Kidney (tissue), 14 donors: ENCODE results near the gene PRDM16. TPM values are rescaled to one million over a fixed set of nuclear protein-coding genes. Genes with fewer than 3 reads are reported as not detected.

ENCODE experiments used
- DNase-seq, 5 donors: peaks; one replicate each; pipeline ENCODE4 v3.0.0-alpha.2; 2013 to 2020
- FAIRE-seq: peaks from 2 replicates; lab custom pipeline; 2012; peaks lifted over from hg19 to GRCh38; lab: Jason Lieb, UNC
- H3K27ac ChIP-seq, 2 donors: one replicate each; pipeline ENCODE4 v1.7.0; 2013; ENCODE audit warnings: low read depth in 2 of 2, low read length in 2 of 2, inconsistent platforms in 1 of 2
- H3K27me3 ChIP-seq: one replicate; pipeline ENCODE4 v1.7.1; 2013; ENCODE audit warnings: low read length, inconsistent platforms; ENCODE audit not compliant: control insufficient read depth, insufficient read depth
- H3K36me3 ChIP-seq, 3 donors: one replicate each; pipeline versions ENCODE4 v1.7.0 to v1.7.1; 2013; ENCODE audit warnings: low read length in 3 of 3, control low read depth in 1 of 3, inconsistent platforms in 1 of 3; ENCODE audit not compliant: insufficient read depth in 3 of 3, control insufficient read depth in 2 of 3
- H3K4me1 ChIP-seq, 3 donors: one replicate each; pipeline versions ENCODE4 v1.7.0 to v1.7.1; 2013; ENCODE audit warnings: low read length in 3 of 3, inconsistent platforms in 1 of 3, low read depth in 1 of 3; ENCODE audit not compliant: control insufficient read depth in 2 of 3, insufficient read depth in 2 of 3
- H3K4me3 ChIP-seq, 3 donors: one replicate each; pipeline versions ENCODE4 v1.7.0 to v1.8.1; 2013; ENCODE audit warnings: low read length in 3 of 3, control low read depth in 1 of 3, inconsistent platforms in 1 of 3
- H3K9ac ChIP-seq, 3 donors: one replicate each; pipeline versions ENCODE4 v1.7.0 to v1.7.1; 2013; ENCODE audit warnings: low read length in 3 of 3, control low read depth in 1 of 3, inconsistent platforms in 1 of 3
- H3K9me3 ChIP-seq, 3 donors: one replicate each; pipeline versions ENCODE4 v1.7.0 to v1.7.1; 2013; ENCODE audit warnings: low read length in 3 of 3, control low read depth in 1 of 3, inconsistent platforms in 1 of 3; ENCODE audit not compliant: control insufficient read depth in 2 of 3, insufficient read depth in 1 of 3
- CTCF ChIP-seq: IDR thresholded peaks from 3 replicates; pipeline ENCODE4 v1.5.1; 2012; ENCODE audit warnings: mild to moderate bottlenecking, moderate library complexity, borderline replicate concordance; ENCODE audit not compliant: insufficient read depth; ENCODE audit errors: extremely low read depth
- intact Hi-C: fragments of 100-400 bp; cut with DNase I; formaldehyde crosslinking; loops from one replicate; pipeline ENCODE4 v1.11.1; 2022
- polyA plus RNA-seq: library from polyadenylated mRNA; stranded (reverse); fragments of 350-450 nt; fragmentation: Illumina TruSeq; extraction: RNeasy Lipid Tissue Mini Kit (QIAGEN cat#74804); gene quantifications from one replicate; pipeline ENCODE4 v1.2.3, GENCODE V29; 2014; ENCODE audit warnings: low read depth, low replicate concordance; ENCODE audit not compliant: insufficient read depth
- total RNA-seq: library from RNA; stranded (reverse); fragmentation: NEBNext Ultra II Directional; extraction: Animal tissue kit (Norgen Biotek cat#: 25700); gene quantifications from one replicate; pipeline ENCODE4 v1.2.1, GENCODE V29; 2021
- donor health status: control.
- donor health status: control.
- donor health status: control.
- donor health status: control.
- donor health status: control.
- donor health status: DM: yes; HTN: yes; CAD: no.
- donor health status: Normal renal cell carcinoma (clear cell type).

PRDM16 gene
- total and polyA plus RNA-seq, 2 donors from 2014 or later = 3.0 to 21.9 TPM

GRCh38 chr1:3393024-3393986 is 324.3 kb downstream of the PRDM16 start:
- FAIRE-seq = no peak
- peaks cover 0 to 6% (median 6%) of the 10 kb centered on the region in 3 donors for H3K4me1 ChIP-seq
- peaks cover 18% of the 10 kb centered on the region for H3K27me3 ChIP-seq
- intact Hi-C loops = no loop called here
- H3K4me3 ChIP-seq = no peak overlapping the region
- TF ChIP-seq CTCF = no peak
- peak in 4 of 5 donors; percentile 70 to 83 (median 75) for DNase-seq
- no peak overlapping the region for H3K27ac ChIP-seq
- H3K9me3 ChIP-seq = no peaks in the 10 kb centered on the region
- H3K36me3 ChIP-seq = no peaks in the 10 kb centered on the region
- no peak overlapping the region for H3K9ac ChIP-seq

- intact Hi-C loops = no loop called here
- H3K9ac ChIP-seq = no peak overlapping the region
- peaks cover 18% of the 10 kb centered on the region for H3K27me3 ChIP-seq
- DNase-seq = peak in 1 of 5 donors; percentile 19
- H3K4me3 ChIP-seq = no peak overlapping the region
- H3K27ac ChIP-seq = no peak overlapping the region
- no peaks in the 10 kb centered on the region for H3K9me3 ChIP-seq
- peaks cover 0 to 6% (median 6%) of the 10 kb centered on the region in 3 donors for H3K4me1 ChIP-seq
- no peak for FAIRE-seq
- H3K36me3 ChIP-seq = no peaks in the 10 kb centered on the region
- no peak for TF ChIP-seq CTCF
These were observed 325.3 kb downstream of the PRDM16 start for GRCh38 chr1:3393987-3394920.

- FAIRE-seq (no peak), DNase-seq (no peak)
- no peak overlapping the region for H3K27ac ChIP-seq
- H3K9ac ChIP-seq = no peak overlapping the region
- H3K9me3 ChIP-seq = no peaks in the 10 kb centered on the region
- intact Hi-C loops = no loop called here
- H3K27me3 ChIP-seq = peaks cover 18% of the 10 kb centered on the region
- H3K4me3 ChIP-seq = no peak overlapping the region
- H3K36me3 ChIP-seq = peaks cover 0 to 1% (median 0%) of the 10 kb centered on the region in 3 donors
- peaks cover 2 to 6% (median 6%) of the 10 kb centered on the region in 3 donors for H3K4me1 ChIP-seq
- TF ChIP-seq CTCF = no peak
These were observed 327.4 kb downstream of the PRDM16 start for GRCh38 chr1:3396411-3396810.
